Mammary epithelial cell (primary cell): ENCODE data around the gene ZNF558.

Experiments
- CTCF ChIP-seq, 2 donors: IDR thresholded peaks in 1 of 2; conservative IDR thresholded peaks in 1 of 2; 2 replicates each; pipeline ENCODE4 v1.5.1; 2011 to 2012; ENCODE audit warnings: inconsistent platforms in 2 of 2, low read length in 2 of 2, mild to moderate bottlenecking in 2 of 2, control low read depth in 1 of 2, low read depth in 1 of 2; ENCODE audit not compliant: insufficient read depth in 1 of 2; ENCODE audit errors: extremely low read depth in 1 of 2
- EZH2 ChIP-seq: IDR thresholded peaks from 2 replicates; pipeline ENCODE4 v1.6.1; 2012; ENCODE audit warnings: low read length, inconsistent platforms, borderline replicate concordance

GRCh38 chr19:8806661-8807060 is 25.4 kb downstream of the ZNF558 start:
- TF ChIP-seq CTCF (conservative IDR thresholded peaks at IDR 0.05 in 1 of 2, IDR thresholded peaks at IDR 0.05 in 1 of 2; ENCODE audit: extremely low read depth in 1 of 2, insufficient read depth in 1 of 2, low read depth in 1 of 2, low read length in 2 of 2) (no peak), EZH2 (no peak)
